ENCODE measurements around the gene SNRNP25. TPM values are rescaled to one million over a fixed set of nuclear protein-coding genes. Genes with fewer than 3 reads are reported as not detected.

SNRNP25 gene
- total and polyA plus RNA-seq, 2 donors (not counting 1 experiment from before 2014, with no cell fraction given): 25.5 to 32.8 TPM

- Histone ChIP-seq H3K4me1 (ENCODE audit: control insufficient read depth in 2 of 2, insufficient read depth in 2 of 2, low read length in 2 of 2) (peaks cover 0 to 8% of the 10 kb centered on the region in 2 donors), H3K4me2 (replicated peaks; ENCODE audit: low read depth, low read length, poor library complexity, severe bottlenecking) (no peak overlapping the region), H3K79me2 (ENCODE audit: control insufficient read depth, insufficient read depth, low read length) (no peaks in the 10 kb centered on the region), H3K9ac (ENCODE audit: low read length) (no peak overlapping the region), H3K27ac (ENCODE audit: low read length in 2 of 2) (no peak overlapping the region), H3K9me3 (ENCODE audit: control extremely low read depth in 1 of 3, control insufficient read depth in 2 of 3, insufficient read depth in 1 of 3, low read length in 2 of 3) (no peaks in the 10 kb centered on the region), H3K36me3 (replicated peaks in 1 of 2; ENCODE audit: control extremely low read depth in 1 of 2, control insufficient read depth in 1 of 2, extremely low read depth in 1 of 2, insufficient read depth in 2 of 2, low read length in 1 of 2) (no peaks in the 10 kb centered on the region), H4K20me1 (ENCODE audit: control insufficient read depth, insufficient read depth, low read length, poor library complexity, severe bottlenecking) (no peaks in the 10 kb centered on the region), H2AFZ (ENCODE audit: insufficient read depth, low read depth, low read length, poor library complexity, severe bottlenecking) (no peak overlapping the region), H3K4me3 (ENCODE audit: control extremely low read depth in 1 of 5, extremely low read depth in 1 of 5, insufficient read depth in 1 of 5, low read depth in 2 of 5, low read length in 4 of 5) (no peak overlapping the region), H3K27me3 (replicated peaks in 1 of 4; ENCODE audit: control extremely low read depth in 1 of 4, control insufficient read depth in 3 of 4, insufficient read depth in 4 of 4, low read length in 3 of 4) (peaks cover 0 to 8% (median 2%) of the 10 kb centered on the region in 4 experiments)
- Mint-ChIP-seq H3K27me3 (no peaks in the 10 kb centered on the region), H3K27ac (no peak overlapping the region), H3K4me1 (peaks cover 7% of the 10 kb centered on the region), H3K9me3 (ENCODE audit: insufficient read depth) (no peaks in the 10 kb centered on the region), H3K4me3 (no peak overlapping the region)
- intact Hi-C loops (cut with micrococcal nuclease): no loop called here
- ChIA-PET POLR2A (interaction anchor here (0.5 to 0.6 kb wide), 2 partner anchors 12 to 32 kb away, joined by 3 to 7 read pairs; no protein-coding TSS in a partner anchor), CTCF (interaction anchor here (0.9 to 14.6 kb wide), 16 partner anchors 8 to 298 kb away, joined by 3 to 401 read pairs (median 16); partner anchors contain the start of genes HBQ1, POLR3K and SNRNP25)
- TF ChIP-seq, protein P1, sequence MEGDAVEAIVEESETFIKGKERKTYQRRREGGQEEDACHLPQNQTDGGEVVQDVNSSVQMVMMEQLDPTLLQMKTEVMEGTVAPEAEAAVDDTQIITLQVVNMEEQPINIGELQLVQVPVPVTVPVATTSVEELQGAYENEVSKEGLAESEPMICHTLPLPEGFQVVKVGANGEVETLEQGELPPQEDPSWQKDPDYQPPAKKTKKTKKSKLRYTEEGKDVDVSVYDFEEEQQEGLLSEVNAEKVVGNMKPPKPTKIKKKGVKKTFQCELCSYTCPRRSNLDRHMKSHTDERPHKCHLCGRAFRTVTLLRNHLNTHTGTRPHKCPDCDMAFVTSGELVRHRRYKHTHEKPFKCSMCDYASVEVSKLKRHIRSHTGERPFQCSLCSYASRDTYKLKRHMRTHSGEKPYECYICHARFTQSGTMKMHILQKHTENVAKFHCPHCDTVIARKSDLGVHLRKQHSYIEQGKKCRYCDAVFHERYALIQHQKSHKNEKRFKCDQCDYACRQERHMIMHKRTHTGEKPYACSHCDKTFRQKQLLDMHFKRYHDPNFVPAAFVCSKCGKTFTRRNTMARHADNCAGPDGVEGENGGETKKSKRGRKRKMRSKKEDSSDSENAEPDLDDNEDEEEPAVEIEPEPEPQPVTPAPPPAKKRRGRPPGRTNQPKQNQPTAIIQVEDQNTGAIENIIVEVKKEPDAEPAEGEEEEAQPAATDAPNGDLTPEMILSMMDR (IDR thresholded peaks at IDR 0.05): no peak
- TF ChIP-seq EZH2 (IDR thresholded peaks at IDR 0.05; ENCODE audit: borderline replicate concordance, insufficient read depth, low read depth, low read length, poor library complexity, severe bottlenecking): no peak
- no peak for ATAC-seq (ENCODE audit: low read depth)
- 95% methylated on average over 15 of the region's 25 CpGs for WGBS (ENCODE audit: insufficient coverage)
- no peak for DNase-seq
Measured at GRCh38 chr16:63998-64913, 10.6 kb downstream of the SNRNP25 start.

- H3K9me3 Mint-ChIP-seq (ENCODE audit: insufficient read depth): no peaks in the 10 kb centered on the region
- Histone ChIP-seq H3K27ac (ENCODE audit: low read length in 2 of 2) (no peak overlapping the region), H3K79me2 (ENCODE audit: control insufficient read depth, insufficient read depth, low read length) (no peaks in the 10 kb centered on the region), H2AFZ (ENCODE audit: insufficient read depth, low read depth, low read length, poor library complexity, severe bottlenecking) (no peak overlapping the region), H4K20me1 (ENCODE audit: control insufficient read depth, insufficient read depth, low read length, poor library complexity, severe bottlenecking) (no peaks in the 10 kb centered on the region), H3K36me3 (replicated peaks in 1 of 2; ENCODE audit: control extremely low read depth in 1 of 2, control insufficient read depth in 1 of 2, extremely low read depth in 1 of 2, insufficient read depth in 2 of 2, low read length in 1 of 2) (no peaks in the 10 kb centered on the region), H3K4me3 (ENCODE audit: control extremely low read depth in 1 of 5, extremely low read depth in 1 of 5, insufficient read depth in 1 of 5, low read depth in 2 of 5, low read length in 4 of 5) (no peak overlapping the region), H3K4me1 (ENCODE audit: control insufficient read depth in 2 of 2, insufficient read depth in 2 of 2, low read length in 2 of 2) (peaks cover 0 to 8% of the 10 kb centered on the region in 2 donors), H3K4me2 (replicated peaks; ENCODE audit: low read depth, low read length, poor library complexity, severe bottlenecking) (no peak overlapping the region), H3K9ac (ENCODE audit: low read length) (no peak overlapping the region), H3K9me3 (ENCODE audit: control extremely low read depth in 1 of 3, control insufficient read depth in 2 of 3, insufficient read depth in 1 of 3, low read length in 2 of 3) (no peaks in the 10 kb centered on the region), H3K27me3 (replicated peaks in 1 of 4; ENCODE audit: control extremely low read depth in 1 of 4, control insufficient read depth in 3 of 4, insufficient read depth in 4 of 4, low read length in 3 of 4) (peaks cover 0 to 8% (median 2%) of the 10 kb centered on the region in 4 experiments)
- no peak for TF ChIP-seq EZH2 (IDR thresholded peaks at IDR 0.05; ENCODE audit: borderline replicate concordance, insufficient read depth, low read depth, low read length, poor library complexity, severe bottlenecking)
- TF ChIP-seq, protein P1 (IDR thresholded peaks at IDR 0.05): no peak
- 94% methylated on average over 9 of the region's 9 CpGs for WGBS (ENCODE audit: insufficient coverage)
- POLR2A ChIA-PET: interaction anchor here (0.5 to 0.6 kb wide), 3 partner anchors 13 to 117 kb away, joined by 3 to 7 read pairs (median 4); no protein-coding TSS in a partner anchor
- H3K27ac Mint-ChIP-seq: no peak overlapping the region
- CTCF ChIA-PET: interaction anchor here (0.9 to 14.6 kb wide), 16 partner anchors 8 to 297 kb away, joined by 3 to 401 read pairs (median 16); partner anchors contain the start of genes HBQ1, POLR3K and SNRNP25
- ATAC-seq (ENCODE audit: low read depth) (no peak), DNase-seq (no peak)
- peaks cover 7% of the 10 kb centered on the region for H3K4me1 Mint-ChIP-seq
- intact Hi-C loops (cut with micrococcal nuclease): loop anchor here (1.0 kb wide), 5 partner anchors 13 to 297 kb away; partner anchors contain the start of gene MPG
- H3K4me3 Mint-ChIP-seq: no peak overlapping the region
- peaks cover 4% of the 10 kb centered on the region for H3K27me3 Mint-ChIP-seq
Measured at GRCh38 chr16:64914-65255, 11.3 kb downstream of the SNRNP25 start.

Data from B cell (primary cell).